Measurements from ENCODE around the gene TM9SF4. TPM values are rescaled to one million over a fixed set of nuclear protein-coding genes. Genes with fewer than 3 reads are reported as not detected.

TM9SF4 gene, protein sequence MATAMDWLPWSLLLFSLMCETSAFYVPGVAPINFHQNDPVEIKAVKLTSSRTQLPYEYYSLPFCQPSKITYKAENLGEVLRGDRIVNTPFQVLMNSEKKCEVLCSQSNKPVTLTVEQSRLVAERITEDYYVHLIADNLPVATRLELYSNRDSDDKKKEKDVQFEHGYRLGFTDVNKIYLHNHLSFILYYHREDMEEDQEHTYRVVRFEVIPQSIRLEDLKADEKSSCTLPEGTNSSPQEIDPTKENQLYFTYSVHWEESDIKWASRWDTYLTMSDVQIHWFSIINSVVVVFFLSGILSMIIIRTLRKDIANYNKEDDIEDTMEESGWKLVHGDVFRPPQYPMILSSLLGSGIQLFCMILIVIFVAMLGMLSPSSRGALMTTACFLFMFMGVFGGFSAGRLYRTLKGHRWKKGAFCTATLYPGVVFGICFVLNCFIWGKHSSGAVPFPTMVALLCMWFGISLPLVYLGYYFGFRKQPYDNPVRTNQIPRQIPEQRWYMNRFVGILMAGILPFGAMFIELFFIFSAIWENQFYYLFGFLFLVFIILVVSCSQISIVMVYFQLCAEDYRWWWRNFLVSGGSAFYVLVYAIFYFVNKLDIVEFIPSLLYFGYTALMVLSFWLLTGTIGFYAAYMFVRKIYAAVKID
- 60.2 and 77.4 TPM in 2 replicates for total RNA-seq (2014; rRNA removed; shearing (Covaris generic))

- peak; percentile 97 for DNase-seq (ENCODE audit: low read depth)
Measured at GRCh38 chr20:32109392-32110172, at the start of gene TM9SF4. Gene TM9SF4 (plus strand): TSS chr20:32109714. CDS start chr20:32109741, 27 bp downstream.

GRCh38 chr20:32062776-32063170 lies 46.7 kb upstream of the TM9SF4 start:
- DNase-seq (ENCODE audit: low read depth) = no peak

DNA sequence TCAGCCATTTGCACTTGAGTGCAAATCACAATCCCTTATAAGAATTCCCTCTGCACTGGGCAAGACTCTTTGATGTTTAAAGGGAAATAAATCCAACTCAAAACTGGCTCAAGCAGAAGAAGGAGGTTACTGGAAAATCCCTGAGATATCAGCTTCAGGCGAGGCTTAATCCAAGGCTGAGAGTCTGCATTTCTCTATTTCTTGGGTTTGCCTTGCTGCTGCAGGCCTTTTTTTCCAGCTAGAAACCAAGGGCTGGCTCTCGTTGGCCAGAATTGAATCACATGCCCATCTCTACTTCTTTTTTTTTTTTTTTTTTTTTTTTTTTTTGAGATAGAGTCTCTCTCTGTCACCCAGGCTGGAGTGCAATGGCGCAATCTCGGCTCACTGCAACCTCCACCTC lies 45.8 kb upstream of the TM9SF4 start:
- DNase-seq (ENCODE audit: low read depth) = no peak

- DNase-seq (ENCODE audit: low read depth) = no peak
Measured at GRCh38 chr20:32064667-32065066, 44.8 kb upstream of the TM9SF4 start.

- DNase-seq (ENCODE audit: low read depth) = peak; percentile 89
Measured at GRCh38 chr20:32067234-32067821, 42.2 kb upstream of the TM9SF4 start.

DNA sequence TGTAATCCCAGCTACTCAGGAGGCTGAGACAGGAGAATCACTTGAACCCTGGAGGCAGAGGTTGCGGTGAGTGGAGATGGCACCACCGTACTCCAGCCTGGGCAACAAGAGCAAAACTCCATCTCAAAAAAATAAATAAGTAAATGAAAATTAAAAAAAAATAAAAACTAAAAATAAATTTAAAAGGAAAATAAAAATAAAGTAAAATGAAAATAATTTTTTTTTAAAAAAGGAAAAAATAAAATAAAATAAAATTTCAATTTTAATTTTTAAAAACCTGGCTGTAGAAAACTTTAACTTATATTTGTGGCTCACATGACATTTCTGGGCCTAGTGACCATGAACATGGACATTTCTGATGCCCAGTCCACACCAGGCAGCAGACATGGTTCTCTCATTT lies 41.3 kb upstream of the TM9SF4 start:
- no peak for DNase-seq (ENCODE audit: low read depth)

DNA sequence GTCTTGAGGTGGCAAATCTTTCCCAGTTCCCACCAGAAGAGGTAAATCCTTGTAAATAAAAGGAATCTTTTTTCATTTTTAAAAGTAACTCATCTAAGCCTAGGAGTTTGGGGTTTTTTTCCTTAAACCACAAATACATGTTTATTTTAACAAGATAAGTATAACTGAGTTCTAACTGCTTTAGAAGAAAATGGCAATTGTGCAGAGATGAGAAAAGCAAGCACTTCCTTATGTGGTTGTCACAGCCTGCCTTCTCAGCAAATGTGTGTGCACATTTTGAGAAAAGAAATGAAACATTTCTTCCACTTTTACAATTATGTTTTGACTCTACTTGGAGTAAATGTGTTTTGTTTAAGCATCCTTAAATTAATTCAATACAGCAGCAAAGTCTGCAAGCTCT lies 39.8 kb upstream of the TM9SF4 start:
- peak; percentile 36 for DNase-seq (ENCODE audit: low read depth)

- no peak for DNase-seq (ENCODE audit: low read depth)
Measured at GRCh38 chr20:32070282-32070681, 39.2 kb upstream of the TM9SF4 start.

DNA sequence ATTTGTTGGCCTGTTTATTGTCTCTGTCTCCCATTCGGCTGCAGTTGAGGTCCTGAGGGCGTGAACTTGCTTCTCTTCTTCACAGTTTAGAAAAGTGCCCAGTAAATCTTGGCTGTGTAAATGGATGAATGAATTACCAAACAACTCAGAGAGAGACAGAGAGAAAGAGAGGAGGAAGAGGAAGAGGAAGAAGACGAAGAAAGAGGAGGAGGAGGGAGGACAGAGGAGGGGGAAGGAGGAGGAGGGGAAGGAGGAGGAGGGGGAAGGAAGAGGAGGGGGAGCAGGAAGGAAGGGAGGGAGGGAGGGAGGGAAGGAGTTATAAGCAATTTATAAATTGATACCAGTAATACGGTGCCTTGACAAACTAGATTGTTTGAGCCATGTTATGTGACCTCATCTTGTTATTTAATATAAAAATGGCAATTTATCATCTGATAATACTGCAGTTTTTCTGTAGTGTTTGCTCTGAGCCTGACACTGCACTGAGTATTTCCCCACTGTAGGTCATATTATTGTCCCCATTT lies 38.8 kb upstream of the TM9SF4 start:
- DNase-seq (ENCODE audit: low read depth) = no peak

DNA sequence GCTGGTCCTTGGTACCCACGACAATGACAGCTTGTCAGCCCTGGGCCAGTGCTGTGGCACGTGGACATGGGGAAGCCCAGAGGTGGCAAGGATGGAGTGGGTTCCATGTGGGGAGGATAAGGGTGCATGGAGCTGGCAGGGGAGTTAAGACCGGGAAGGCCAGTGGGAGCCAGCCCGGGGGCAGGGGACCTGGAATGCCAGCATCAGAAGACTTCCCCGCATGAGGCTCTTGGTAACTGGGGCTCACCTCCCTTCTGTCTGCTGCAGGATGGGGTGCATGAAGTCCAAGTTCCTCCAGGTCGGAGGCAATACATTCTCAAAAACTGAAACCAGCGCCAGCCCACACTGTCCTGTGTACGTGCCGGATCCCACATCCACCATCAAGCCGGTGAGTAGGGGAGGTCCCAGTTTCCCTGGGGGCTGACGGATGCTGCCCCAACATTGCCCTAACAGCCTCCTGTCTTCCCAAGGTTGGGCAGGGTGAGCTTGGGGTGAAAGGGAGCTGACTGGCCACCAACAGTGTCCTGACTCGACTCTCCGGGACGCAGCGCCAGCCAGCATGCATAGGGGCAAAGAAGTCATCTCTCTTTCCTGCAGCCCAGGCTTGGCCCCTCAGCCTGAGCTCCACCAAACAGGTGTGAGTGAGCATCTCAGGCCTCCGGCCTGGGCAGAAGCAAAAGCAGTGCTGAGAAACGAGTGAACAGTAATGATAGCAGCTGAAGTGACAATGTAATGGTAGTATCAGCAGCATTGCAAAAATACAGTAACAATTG lies 37.9 kb upstream of the TM9SF4 start:
- no peak for DNase-seq (ENCODE audit: low read depth)

- DNase-seq (ENCODE audit: low read depth) = no peak
Measured at GRCh38 chr20:32072168-32072750, 37.3 kb upstream of the TM9SF4 start.

- DNase-seq (ENCODE audit: low read depth) = no peak
Measured at GRCh38 chr20:32075534-32075933, 34.0 kb upstream of the TM9SF4 start.

DNA sequence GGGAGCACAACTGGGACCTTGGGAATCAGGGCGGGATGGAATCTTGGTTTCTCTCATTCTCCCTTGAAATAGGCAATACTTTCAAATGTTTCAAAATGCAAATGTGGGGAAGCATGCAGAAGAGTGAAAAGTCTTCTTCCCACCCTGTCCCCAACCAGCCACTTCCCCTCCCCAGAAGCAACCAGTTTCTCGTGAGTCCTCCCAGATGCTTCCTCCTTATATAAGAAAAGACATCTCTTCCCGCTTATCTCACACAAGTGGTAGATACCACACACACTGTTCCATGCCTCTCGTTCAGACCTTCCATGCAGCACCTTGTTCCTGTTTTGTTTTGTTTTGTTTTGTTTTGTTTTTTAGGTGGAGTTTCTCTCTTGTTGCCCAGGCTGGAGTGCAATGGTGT lies 32.3 kb upstream of the TM9SF4 start:
- DNase-seq (ENCODE audit: low read depth) = no peak

DNA sequence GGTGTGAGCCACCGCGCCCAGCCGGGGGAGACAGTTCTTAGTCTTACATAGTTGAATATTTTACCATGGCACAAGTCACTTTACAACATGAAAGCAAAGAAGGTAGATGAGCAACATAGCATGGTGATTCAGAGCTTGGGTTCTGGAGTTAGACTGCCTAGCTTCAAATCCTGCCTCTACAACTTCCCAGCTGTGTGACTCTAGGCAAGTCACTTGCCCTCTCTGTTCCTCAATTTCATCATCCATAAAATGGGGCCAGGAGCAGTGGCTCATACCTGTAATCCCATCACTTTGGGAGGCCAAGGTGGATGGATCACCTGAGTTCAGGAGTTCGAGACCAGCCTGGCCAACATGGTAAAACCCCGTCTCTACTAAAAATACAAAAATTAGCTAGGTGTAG lies 31.2 kb upstream of the TM9SF4 start:
- DNase-seq (ENCODE audit: low read depth) = no peak

DNA sequence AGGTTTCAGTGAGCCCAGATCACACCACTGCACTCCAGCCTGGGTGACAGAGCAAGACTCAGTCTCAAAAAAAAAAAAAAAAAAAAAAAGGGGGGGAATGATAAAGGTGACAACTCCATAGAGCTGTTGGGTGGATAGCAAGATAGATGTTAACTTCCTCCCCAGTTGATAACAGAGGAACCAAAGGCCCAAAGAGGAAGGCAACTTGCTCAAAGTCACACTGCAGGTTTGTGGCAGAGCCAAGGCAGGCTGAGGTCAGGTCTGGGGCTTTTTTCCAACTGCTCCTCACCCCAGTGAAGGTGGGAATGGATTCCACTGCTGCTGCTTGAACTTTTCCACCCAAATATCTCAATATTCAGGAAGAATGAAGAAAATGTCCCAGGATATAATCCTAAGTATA lies 30.7 kb upstream of the TM9SF4 start:
- no peak for DNase-seq (ENCODE audit: low read depth)

DNA sequence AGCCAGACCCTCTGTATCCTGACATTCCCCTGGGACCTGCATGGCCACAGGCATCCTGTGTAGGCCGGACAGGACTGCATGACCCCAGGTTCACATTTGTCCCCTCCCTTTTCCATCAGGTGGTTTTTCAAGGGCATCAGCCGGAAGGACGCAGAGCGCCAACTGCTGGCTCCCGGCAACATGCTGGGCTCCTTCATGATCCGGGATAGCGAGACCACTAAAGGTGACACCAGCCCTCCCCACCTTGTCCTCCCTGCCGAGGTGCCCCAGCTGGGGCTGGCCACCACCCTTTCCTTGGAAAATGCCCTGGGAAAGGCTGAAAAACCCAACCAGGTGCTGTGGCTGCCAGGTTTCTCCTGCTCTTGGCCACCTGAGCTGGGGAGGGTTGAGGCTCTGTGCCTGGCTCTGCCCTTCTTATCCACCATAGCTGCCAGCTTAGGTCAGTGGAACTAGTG lies 29.8 kb upstream of the TM9SF4 start:
- DNase-seq (ENCODE audit: low read depth) = no peak

DNA sequence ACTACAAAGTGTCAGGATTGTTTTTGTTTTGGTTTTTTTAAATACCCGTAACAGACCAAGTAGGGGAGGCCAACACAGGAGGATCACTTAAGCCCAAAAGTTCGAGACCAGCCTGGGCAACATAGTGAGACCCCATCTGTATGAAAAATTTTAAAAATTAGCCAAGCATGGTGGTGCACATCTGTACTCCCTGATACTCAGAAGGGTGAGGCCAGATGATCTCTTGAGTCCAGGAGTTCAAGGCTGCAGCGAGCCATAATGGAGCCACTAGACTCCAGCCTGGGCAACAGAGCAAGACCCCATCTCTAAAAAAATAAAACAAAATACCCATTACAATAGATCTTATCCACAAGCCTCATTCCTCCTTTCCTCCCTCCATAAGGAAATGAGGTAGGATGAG lies 28.7 kb upstream of the TM9SF4 start:
- DNase-seq (ENCODE audit: low read depth) = no peak

GRCh38 chr20:32083469-32083868 lies 26.0 kb upstream of the TM9SF4 start:
- no peak for DNase-seq (ENCODE audit: low read depth)

DNA sequence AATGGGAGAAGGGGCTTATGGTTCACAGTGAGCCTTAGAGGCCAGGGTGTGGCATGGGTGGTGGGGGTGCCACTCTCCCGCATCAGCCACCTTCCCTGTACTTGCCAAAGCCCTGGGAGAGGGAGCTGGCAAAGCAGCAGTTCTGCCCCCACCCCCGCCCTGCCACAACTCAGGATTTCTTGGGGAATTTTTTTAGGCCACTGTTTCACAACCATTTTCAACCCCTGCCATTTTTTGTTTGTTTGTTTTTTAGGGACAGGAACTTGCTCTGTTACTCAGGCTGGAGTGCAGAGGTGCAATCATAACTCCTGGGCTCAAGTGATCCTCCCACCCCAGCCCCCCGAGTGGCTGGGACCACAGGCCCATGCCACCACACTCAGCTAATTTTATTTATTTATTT lies 22.4 kb upstream of the TM9SF4 start:
- DNase-seq (ENCODE audit: low read depth) = no peak

DNA sequence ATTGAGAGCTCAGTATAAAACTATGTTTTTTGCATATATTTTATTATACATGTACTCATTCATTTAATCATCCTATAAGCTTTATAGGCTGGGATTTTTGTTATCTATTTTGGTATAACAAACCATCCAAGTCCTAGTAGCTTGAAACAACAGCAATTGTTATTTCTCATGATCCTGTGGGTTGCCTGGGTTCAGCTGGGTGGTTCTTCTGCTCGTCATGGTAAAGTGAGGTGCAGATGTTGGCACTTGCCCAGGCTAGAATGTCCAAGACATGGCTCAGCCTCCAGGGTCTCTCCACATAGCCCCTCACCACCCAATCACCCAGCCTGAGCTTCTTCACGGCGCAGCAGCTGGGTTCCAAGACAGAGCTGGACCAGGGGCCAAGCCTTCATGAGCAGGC lies 20.8 kb upstream of the TM9SF4 start:
- DNase-seq (ENCODE audit: low read depth) = no peak

Data from M059J (cell line).